GM21619 (cell line): Measurements from ENCODE around the gene SFRP5.
A peak's percentile ranks its signal among the peaks of the same experiment; 100 is the strongest.

Experiments
- ATAC-seq: cut with Tn5 transposase; IDR thresholded peaks from one replicate; pipeline ENCODE4 v1.9.1; 2021; ENCODE audit not compliant: unreplicated experiment

SFRP5 gene

GRCh38 chr10:97736902-97737769 lies 34.7 kb downstream of the SFRP5 start, which contains the start of gene ZFYVE27:
Gene ZFYVE27, plus strand, starts transcription at chr10:97737128. Its CDS starts 1,350 bp downstream, at chr10:97738478.
- ATAC-seq: peak; percentile 74

- ATAC-seq: peak; percentile 8
Measured at GRCh38 chr10:97736403-97736901, 35.3 kb downstream of the SFRP5 start.

- no peak for ATAC-seq
Measured at GRCh38 chr10:97734021-97734420, 37.8 kb downstream of the SFRP5 start.

- no peak for ATAC-seq
Measured at GRCh38 chr10:97733256-97733655, 38.5 kb downstream of the SFRP5 start.

GRCh38 chr10:97732052-97732359 lies 39.8 kb downstream of the SFRP5 start:
- ATAC-seq: no peak

GRCh38 chr10:97731346-97732051 lies 40.3 kb downstream of the SFRP5 start:
- no peak for ATAC-seq

- no peak for ATAC-seq
Measured at GRCh38 chr10:97729014-97729413, 42.8 kb downstream of the SFRP5 start.

GRCh38 chr10:97726636-97727178 lies 45.1 kb downstream of the SFRP5 start:
- ATAC-seq: no peak

GRCh38 chr10:97724341-97724941 lies 47.4 kb downstream of the SFRP5 start:
- ATAC-seq: no peak

- ATAC-seq: no peak
Measured at GRCh38 chr10:97723001-97723400, 48.8 kb downstream of the SFRP5 start.

- ATAC-seq: no peak
Measured at GRCh38 chr10:97721871-97722780, 49.7 kb downstream of the SFRP5 start.

- no peak for ATAC-seq
Measured at GRCh38 chr10:97719602-97720001, 52.2 kb downstream of the SFRP5 start.

GRCh38 chr10:97718659-97719142 lies 53.1 kb downstream of the SFRP5 start:
- no peak for ATAC-seq

GRCh38 chr10:97718178-97718577 lies 53.6 kb downstream of the SFRP5 start:
- no peak for ATAC-seq

GRCh38 chr10:97717627-97718026 lies 54.2 kb downstream of the SFRP5 start:
- ATAC-seq: no peak
